OCI-LY3 (cell line): ENCODE results near the gene SSX2IP.

ENCODE experiments used
- EZH2phosphoT487 ChIP-seq: fragments of 200-600 bp; shearing (Covaris generic); IDR thresholded peaks from 2 replicates; pipeline ENCODE4 v1.6.1; 2018; ENCODE audit warnings: antibody characterized with exemption, mixed run types, low read depth
- TF ChIP-seq, protein P1 (sequence below): fragments of 200-600, 300-600 bp; sonication (generic); IDR thresholded peaks from 2 replicates; pipeline ENCODE4 v1.5.1; 2014; ENCODE audit warnings: antibody characterized with exemption, low read length, low read depth

DNA sequence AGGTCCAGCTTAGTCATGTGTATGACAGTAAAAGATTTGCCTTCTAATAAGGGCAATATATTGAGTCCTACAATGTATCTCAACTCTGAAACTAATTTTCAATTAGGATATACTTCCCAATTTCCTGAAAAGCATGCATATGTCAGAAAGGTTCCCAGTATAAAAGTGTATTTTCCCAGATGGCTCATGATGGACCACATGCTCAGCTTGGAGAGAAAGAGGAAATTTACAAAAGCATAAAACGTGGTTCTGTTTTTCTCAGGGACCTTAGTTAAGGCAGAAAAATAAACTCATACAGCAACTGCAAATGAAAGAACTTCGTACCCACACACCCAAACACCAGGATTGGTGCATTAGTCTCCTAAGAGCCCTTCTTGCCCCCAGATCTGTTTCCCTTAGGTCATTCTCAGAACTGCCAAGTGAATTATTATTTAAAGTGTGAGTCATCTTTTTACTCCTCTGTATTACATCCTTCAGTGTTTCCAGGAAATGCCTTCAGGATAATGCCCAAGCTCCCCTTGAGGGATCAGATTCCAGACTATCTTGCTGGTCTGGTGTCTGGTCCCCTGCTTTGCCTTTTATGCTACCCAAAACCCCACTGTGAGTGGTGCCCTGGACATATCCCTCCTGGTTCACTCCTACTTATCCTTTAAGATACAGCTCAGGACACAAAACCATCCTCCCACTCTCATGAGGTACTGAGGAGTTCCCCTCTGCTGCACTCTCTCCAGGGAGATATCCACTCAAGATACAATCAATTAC, 57.4 kb downstream of the SSX2IP start:
- TF ChIP-seq, protein P1, sequence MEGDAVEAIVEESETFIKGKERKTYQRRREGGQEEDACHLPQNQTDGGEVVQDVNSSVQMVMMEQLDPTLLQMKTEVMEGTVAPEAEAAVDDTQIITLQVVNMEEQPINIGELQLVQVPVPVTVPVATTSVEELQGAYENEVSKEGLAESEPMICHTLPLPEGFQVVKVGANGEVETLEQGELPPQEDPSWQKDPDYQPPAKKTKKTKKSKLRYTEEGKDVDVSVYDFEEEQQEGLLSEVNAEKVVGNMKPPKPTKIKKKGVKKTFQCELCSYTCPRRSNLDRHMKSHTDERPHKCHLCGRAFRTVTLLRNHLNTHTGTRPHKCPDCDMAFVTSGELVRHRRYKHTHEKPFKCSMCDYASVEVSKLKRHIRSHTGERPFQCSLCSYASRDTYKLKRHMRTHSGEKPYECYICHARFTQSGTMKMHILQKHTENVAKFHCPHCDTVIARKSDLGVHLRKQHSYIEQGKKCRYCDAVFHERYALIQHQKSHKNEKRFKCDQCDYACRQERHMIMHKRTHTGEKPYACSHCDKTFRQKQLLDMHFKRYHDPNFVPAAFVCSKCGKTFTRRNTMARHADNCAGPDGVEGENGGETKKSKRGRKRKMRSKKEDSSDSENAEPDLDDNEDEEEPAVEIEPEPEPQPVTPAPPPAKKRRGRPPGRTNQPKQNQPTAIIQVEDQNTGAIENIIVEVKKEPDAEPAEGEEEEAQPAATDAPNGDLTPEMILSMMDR, result no peak
- no peak for TF ChIP-seq EZH2phosphoT487
